Measurements from ENCODE around the gene HBZ. TPM values are rescaled to one million over a fixed set of nuclear protein-coding genes. Genes with fewer than 3 reads are reported as not detected.

The HBZ gene
- total and polyA plus RNA-seq, 9 of the 15 experiments (the other 6 are each of a cell fraction or from before 2014, with no cell fraction given): 58.0 to 610 (median 113) TPM

DNA sequence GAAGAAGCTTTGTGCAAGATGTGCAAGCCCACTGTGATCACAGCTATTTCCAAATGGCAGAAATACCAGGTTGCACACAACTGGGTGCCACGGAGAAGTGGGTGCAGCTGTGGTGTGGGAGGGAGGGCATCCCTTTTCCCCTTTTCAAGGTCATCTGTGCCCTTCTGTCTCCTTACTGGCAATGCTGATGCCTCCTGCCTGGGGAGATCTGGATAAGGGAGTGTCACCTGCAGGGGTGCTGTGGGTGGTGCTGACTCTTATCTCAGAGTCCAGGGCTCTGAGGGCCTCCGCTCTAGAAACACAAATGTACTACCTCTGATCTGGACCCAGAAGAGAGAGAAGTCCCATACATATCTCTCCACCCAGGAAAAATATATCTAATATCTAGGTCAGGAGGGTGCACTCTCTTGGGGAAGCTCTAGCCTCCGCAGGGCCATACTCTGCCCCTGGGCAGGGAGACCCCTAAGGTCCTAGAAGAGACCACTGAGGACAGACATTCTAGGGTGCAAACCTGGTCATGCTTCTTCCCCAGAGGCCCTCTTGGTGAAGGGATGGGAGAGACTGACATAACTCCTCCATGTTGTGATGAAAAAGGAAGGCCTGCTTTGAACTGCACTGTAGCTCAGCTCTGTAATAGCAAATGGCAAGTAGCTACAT is 32.5 kb upstream of the HBZ start (continued):
- TF ChIP-seq SETDB1 (IDR thresholded peaks at IDR 0.05; ENCODE audit: low read length) (no peak), DACH1 (IDR thresholded peaks at IDR 0.05; ENCODE audit: partially characterized antibody) (no peak), MCM3 (IDR thresholded peaks at IDR 0.05) (no peak), CREM (IDR thresholded peaks at IDR 0.05; ENCODE audit: low read depth) (peak; percentile 58), LEF1 (IDR thresholded peaks at IDR 0.05) (peak; percentile 34; the same call in 1 of the 2 replicates), NFE2L1 (tag; IDR thresholded peaks at IDR 0.05; ENCODE audit: borderline replicate concordance, low read depth) (no peak), DPF2 (IDR thresholded peaks at IDR 0.05) (peak; percentile 88), POLR3G (IDR thresholded peaks at IDR 0.05; ENCODE audit: extremely low read depth, insufficient read length, insufficient replicate concordance) (no peak), SIN3A (IDR thresholded peaks at IDR 0.05; ENCODE audit: borderline replicate concordance in 2 of 2, control insufficient read depth in 1 of 2, low read depth in 2 of 2, low read length in 2 of 2) (no peak), MYBL2 (IDR thresholded peaks at IDR 0.05; ENCODE audit: low read depth) (no peak), MYBL2 (CRISPR knock-in tag; IDR thresholded peaks at IDR 0.05; ENCODE audit: borderline replicate concordance) (no peak), SMARCE1 (IDR thresholded peaks at IDR 0.05) (peak; percentile 71), MEIS2 (IDR thresholded peaks at IDR 0.05; ENCODE audit: partially characterized antibody) (no peak), POLR2A (conservative IDR thresholded peaks at IDR 0.05) (no peak), FOXJ2 (tag; IDR thresholded peaks at IDR 0.05) (no peak), ATF1 (CRISPR knock-in tag; IDR thresholded peaks at IDR 0.05) (no peak), ATF1 (tag; IDR thresholded peaks at IDR 0.05) (peak; percentile 33; the same call in 1 of the 2 replicates), MAFF (IDR thresholded peaks at IDR 0.05; ENCODE audit: low read length) (no peak), POLR2B (IDR thresholded peaks at IDR 0.05; ENCODE audit: low read depth, partially characterized antibody) (no peak), ESRRA (IDR thresholded peaks at IDR 0.05; ENCODE audit: borderline replicate concordance, low read depth) (peak; percentile 96), ZFP1 (CRISPR knock-in tag; IDR thresholded peaks at IDR 0.05) (no peak)
- TF ChIP-seq, protein P1, sequence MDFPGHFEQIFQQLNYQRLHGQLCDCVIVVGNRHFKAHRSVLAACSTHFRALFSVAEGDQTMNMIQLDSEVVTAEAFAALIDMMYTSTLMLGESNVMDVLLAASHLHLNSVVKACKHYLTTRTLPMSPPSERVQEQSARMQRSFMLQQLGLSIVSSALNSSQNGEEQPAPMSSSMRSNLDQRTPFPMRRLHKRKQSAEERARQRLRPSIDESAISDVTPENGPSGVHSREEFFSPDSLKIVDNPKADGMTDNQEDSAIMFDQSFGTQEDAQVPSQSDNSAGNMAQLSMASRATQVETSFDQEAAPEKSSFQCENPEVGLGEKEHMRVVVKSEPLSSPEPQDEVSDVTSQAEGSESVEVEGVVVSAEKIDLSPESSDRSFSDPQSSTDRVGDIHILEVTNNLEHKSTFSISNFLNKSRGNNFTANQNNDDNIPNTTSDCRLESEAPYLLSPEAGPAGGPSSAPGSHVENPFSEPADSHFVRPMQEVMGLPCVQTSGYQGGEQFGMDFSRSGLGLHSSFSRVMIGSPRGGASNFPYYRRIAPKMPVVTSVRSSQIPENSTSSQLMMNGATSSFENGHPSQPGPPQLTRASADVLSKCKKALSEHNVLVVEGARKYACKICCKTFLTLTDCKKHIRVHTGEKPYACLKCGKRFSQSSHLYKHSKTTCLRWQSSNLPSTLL (IDR thresholded peaks at IDR 0.05): no peak
- TF ChIP-seq, protein P2, sequence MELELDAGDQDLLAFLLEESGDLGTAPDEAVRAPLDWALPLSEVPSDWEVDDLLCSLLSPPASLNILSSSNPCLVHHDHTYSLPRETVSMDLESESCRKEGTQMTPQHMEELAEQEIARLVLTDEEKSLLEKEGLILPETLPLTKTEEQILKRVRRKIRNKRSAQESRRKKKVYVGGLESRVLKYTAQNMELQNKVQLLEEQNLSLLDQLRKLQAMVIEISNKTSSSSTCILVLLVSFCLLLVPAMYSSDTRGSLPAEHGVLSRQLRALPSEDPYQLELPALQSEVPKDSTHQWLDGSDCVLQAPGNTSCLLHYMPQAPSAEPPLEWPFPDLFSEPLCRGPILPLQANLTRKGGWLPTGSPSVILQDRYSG (tag; conservative IDR thresholded peaks at IDR 0.05; ENCODE audit: low read depth): 0 out of 2 replicates have a peak, but pooled peaks have one; percentile 65
- TF ChIP-seq, protein P3, sequence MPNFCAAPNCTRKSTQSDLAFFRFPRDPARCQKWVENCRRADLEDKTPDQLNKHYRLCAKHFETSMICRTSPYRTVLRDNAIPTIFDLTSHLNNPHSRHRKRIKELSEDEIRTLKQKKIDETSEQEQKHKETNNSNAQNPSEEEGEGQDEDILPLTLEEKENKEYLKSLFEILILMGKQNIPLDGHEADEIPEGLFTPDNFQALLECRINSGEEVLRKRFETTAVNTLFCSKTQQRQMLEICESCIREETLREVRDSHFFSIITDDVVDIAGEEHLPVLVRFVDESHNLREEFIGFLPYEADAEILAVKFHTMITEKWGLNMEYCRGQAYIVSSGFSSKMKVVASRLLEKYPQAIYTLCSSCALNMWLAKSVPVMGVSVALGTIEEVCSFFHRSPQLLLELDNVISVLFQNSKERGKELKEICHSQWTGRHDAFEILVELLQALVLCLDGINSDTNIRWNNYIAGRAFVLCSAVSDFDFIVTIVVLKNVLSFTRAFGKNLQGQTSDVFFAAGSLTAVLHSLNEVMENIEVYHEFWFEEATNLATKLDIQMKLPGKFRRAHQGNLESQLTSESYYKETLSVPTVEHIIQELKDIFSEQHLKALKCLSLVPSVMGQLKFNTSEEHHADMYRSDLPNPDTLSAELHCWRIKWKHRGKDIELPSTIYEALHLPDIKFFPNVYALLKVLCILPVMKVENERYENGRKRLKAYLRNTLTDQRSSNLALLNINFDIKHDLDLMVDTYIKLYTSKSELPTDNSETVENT (CRISPR knock-in tag; IDR thresholded peaks at IDR 0.05): no peak
- TF ChIP-seq, protein P4, sequence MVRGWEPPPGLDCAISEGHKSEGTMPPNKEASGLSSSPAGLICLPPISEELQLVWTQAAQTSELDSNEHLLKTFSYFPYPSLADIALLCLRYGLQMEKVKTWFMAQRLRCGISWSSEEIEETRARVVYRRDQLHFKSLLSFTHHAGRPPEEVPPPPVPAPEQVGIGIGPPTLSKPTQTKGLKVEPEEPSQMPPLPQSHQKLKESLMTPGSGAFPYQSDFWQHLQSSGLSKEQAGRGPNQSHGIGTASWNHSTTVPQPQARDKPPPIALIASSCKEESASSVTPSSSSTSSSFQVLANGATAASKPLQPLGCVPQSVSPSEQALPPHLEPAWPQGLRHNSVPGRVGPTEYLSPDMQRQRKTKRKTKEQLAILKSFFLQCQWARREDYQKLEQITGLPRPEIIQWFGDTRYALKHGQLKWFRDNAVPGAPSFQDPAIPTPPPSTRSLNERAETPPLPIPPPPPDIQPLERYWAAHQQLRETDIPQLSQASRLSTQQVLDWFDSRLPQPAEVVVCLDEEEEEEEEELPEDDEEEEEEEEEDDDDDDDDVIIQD (CRISPR knock-in tag; IDR thresholded peaks at IDR 0.05): 0 out of 2 replicates have a peak, but pooled peaks have one; percentile 71
